GM18508 (cell line): Measurements from ENCODE around the gene PPP3CA.
"Not testable (repeated sequence)": the region's sequence is repeated elsewhere in the genome, so short reads cannot be mapped to it uniquely, and the experiment has no call there.

Source experiments
- ATAC-seq: cut with Tn5 transposase; IDR thresholded peaks from one replicate; pipeline ENCODE4 v1.9.1; 2021; ENCODE audit warnings: moderate number of reproducible peaks; ENCODE audit not compliant: insufficient read depth, unreplicated experiment

The PPP3CA gene

GRCh38 chr4:101157415-101158133, 189.8 kb downstream of the PPP3CA start:
- no peak for ATAC-seq

GRCh38 chr4:101156619-101157310, 190.6 kb downstream of the PPP3CA start:
- no peak for ATAC-seq

DNA sequence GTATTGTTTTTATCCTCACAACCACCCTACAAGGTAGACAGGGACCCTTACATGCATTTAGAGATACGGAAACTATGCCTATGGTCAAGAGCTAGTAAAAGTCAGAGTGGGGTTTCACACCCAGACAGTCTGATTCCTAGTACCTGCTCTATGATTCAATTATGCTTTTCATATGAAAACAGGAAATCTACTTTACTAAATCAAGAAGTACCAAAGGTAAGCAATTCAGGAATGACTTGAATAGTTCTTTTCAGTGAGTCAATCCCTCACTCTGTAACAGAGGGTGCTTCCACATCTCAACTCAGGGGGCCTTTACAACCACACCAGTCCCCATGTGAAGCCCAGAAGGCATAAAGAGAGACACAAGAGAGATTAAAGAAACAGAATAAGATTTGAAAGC, 191.4 kb downstream of the PPP3CA start:
- no peak for ATAC-seq

- ATAC-seq = no peak
These were observed 192.0 kb downstream of the PPP3CA start for GRCh38 chr4:101155368-101155767.

GRCh38 chr4:101153653-101154052, 193.7 kb downstream of the PPP3CA start:
- no peak for ATAC-seq

DNA sequence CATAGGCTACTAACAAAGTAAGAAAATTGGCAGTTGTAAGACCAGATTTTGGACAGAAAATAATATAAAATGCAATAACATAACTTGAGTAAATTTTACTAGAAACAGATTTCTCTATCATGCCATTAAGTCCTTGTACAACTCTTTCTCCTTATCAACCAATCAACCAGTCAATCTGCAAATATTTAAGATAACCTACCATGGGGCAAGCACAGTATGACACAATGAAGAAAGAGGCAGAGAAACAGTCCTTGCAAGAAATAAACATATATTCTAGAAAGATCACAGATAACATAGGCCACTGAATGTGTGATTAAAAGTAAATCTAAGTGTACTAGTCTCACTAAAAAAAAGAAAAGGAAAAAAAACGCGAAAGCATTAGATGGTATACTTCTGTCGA, 194.8 kb downstream of the PPP3CA start:
- no peak for ATAC-seq

- ATAC-seq = no peak
These were observed 198.8 kb downstream of the PPP3CA start for GRCh38 chr4:101148551-101148950.

GRCh38 chr4:101147283-101147682, 200.0 kb downstream of the PPP3CA start:
- ATAC-seq = no peak

GRCh38 chr4:101145021-101145420, 202.3 kb downstream of the PPP3CA start:
- no peak for ATAC-seq

- ATAC-seq = no peak
These were observed 205.1 kb downstream of the PPP3CA start for GRCh38 chr4:101142259-101142658.

- ATAC-seq = no peak
These were observed 205.5 kb downstream of the PPP3CA start for GRCh38 chr4:101141855-101142254.

GRCh38 chr4:101141230-101141629, 206.1 kb downstream of the PPP3CA start:
- no peak for ATAC-seq

DNA sequence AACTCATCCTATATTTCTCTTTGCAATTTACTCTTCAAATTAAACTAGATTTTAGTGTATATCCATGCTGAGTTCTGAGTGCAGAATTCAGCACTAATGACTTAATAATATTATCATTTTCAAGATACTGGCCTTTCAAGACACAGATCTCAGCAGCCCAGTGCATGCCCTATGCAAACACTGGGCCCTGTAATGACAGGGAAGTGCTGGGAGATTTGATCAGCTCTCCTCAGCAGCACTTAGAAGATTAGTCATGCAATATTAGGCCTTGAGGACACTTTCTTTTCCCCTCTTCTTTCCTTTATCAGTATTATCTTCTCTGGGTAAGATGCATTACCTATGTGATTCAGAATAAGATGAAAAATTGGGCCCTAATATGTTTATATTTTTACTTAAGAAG, 207.1 kb downstream of the PPP3CA start:
- ATAC-seq = no peak

DNA sequence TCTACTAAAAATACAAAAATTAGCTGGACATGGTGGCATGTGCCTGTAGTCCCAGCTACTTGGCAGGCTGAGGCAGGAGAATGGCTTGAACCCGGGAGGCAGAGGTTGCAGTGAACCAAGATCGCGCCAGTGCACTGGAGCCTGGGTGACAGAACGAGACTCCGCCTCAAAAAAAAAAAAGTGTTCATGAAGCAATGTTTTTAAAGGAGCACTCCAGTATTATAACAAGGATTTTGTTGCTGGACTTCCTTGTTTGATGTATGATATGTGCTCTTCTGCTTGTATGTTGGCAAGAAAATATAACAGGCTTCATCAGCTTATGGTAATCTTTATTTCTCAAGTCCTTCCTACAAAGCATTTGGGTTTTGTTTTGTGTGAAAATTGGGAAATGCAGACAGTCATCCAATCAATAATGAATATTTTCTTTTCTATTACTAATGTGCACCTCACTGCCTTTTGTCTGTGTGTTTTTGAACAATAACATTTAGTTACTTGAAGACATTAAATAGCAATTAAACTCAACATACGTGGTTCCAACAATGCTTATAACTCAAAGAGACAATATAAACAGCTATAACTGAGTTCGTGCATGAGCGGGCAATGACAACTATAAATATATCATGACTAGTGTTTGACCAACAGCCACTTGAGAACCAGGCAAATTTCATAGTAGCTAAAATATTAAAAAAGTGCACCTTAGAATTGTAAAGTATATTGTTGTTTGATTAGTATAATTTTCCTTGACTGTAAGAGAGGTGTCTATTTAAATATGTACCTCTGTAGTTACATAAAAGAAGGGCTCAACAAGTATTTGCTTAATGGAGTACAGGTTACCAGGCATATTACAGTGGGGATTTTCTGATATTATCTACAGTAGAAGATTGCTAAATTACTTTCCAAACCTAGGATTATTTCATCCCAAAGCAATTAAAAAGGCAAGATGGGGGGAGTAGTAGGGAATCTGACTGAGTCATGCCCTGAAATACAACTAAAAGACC, 210.7 kb downstream of the PPP3CA start:
- ATAC-seq = no peak

- ATAC-seq = peak; percentile 75
These were observed 211.8 kb downstream of the PPP3CA start for GRCh38 chr4:101135371-101136010.

- not testable (repeated sequence) for ATAC-seq
These were observed 216.3 kb downstream of the PPP3CA start for GRCh38 chr4:101131058-101131457.

- not testable (repeated sequence) for ATAC-seq
These were observed 218.4 kb downstream of the PPP3CA start for GRCh38 chr4:101128898-101129297.

GRCh38 chr4:101128473-101128872, 218.9 kb downstream of the PPP3CA start:
- ATAC-seq = no peak

DNA sequence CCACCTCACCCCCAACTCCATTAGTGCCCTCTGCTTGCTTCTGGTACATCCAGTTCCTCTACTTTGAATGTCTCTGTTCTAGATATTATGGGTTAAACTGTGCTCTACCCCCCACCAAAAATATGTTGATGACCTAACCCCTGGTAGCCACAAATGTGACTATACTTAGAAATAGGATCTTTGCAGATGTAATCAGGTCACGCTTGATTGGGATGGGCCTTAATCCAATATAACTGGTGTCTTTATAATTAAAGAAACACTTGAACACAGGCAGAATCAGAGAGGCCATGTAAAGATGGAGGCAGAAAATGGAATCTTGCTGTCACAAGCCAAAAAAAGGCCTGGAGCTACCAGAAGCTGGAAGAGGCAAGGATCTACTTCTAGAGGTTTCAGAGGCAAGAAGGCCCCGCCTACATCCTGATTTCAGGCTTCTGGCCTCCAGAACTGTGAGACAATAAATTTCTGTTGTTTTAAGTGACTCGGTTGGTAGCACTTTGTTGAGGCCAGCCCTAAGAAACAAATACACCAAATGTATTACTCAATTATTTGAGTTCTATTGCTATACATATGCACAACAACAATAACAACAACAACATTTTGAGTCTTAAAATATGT, 220.0 kb downstream of the PPP3CA start:
- no peak for ATAC-seq

GRCh38 chr4:101126059-101126458, 221.3 kb downstream of the PPP3CA start:
- ATAC-seq = no peak
